ENCODE measurements around the gene METAP1. TPM values are rescaled to one million over a fixed set of nuclear protein-coding genes. Genes with fewer than 3 reads are reported as not detected.
"Not testable (repeated sequence)": the region's sequence is repeated elsewhere in the genome, so short reads cannot be mapped to it uniquely, and the experiment has no call there.

METAP1 gene
- polyA plus RNA-seq, 3 donors = 15.9 to 21.7 (median 20.6) TPM

DNA sequence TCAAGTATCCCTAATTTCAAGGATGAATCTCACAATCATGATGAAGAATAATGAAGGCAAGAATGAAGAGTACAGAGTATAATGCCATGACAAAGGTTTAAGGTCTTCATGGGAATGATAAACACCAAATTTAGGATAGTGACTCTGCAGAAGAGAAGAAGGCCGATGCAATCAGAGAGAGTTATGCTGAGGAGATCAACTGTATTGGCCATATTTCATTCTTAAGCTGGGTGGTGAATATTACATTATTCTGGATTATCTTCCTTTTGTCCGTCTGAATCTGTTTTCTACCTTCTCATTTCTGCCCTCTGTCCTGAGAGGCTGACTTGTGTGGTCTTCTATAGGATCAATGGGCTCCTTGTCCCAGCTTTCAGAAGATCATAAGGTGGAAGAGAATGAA is 7.8 kb upstream of the METAP1 start:
- Histone ChIP-seq H3K27me3 (ENCODE audit: control insufficient read depth in 2 of 2, insufficient read depth in 2 of 2, low read length in 2 of 2) (no peaks in the 10 kb centered on the region), H3K9me3 (replicated peaks in 1 of 2; ENCODE audit: control insufficient read depth in 1 of 2, insufficient read depth in 1 of 2, low read length in 2 of 2) (peaks cover 0 to 6% of the 10 kb centered on the region in 2 donors), H3K79me2 (ENCODE audit: insufficient read depth, low read length) (no peaks in the 10 kb centered on the region), H3K9ac (ENCODE audit: insufficient read depth, low read length, poor library complexity, severe bottlenecking) (no peak overlapping the region), H4K20me1 (ENCODE audit: insufficient read depth, low read length) (no peaks in the 10 kb centered on the region), H3K4me1 (ENCODE audit: control insufficient read depth in 1 of 2, insufficient read depth in 2 of 2, low read length in 2 of 2) (no peaks in the 10 kb centered on the region), H3K4me2 (replicated peaks; ENCODE audit: extremely low read depth, low read length, poor library complexity, severe bottlenecking) (no peak overlapping the region), H3K27ac (ENCODE audit: low read depth in 1 of 2, low read length in 2 of 2) (no peak overlapping the region), H3K4me3 (replicated peaks in 1 of 3; ENCODE audit: low read depth in 2 of 3, low read length in 3 of 3) (no peak overlapping the region), H3K36me3 (replicated peaks in 1 of 2; ENCODE audit: control insufficient read depth in 1 of 2, insufficient read depth in 2 of 2, low read length in 2 of 2) (no peaks in the 10 kb centered on the region), H2AFZ (ENCODE audit: insufficient read depth, low read depth, low read length, poor library complexity, severe bottlenecking) (no peak overlapping the region)
- H3K9me3 Mint-ChIP-seq = peaks cover 7 to 13% (median 9%) of the 10 kb centered on the region in 7 donors
- DNase-seq = no peak
- WGBS (ENCODE audit: insufficient coverage) = 100% methylated on average over 1 of the region's 2 CpGs
- no peaks in the 10 kb centered on the region for H3K36me3 Mint-ChIP-seq
- H3K4me1 Mint-ChIP-seq = no peaks in the 10 kb centered on the region
- H3K4me3 Mint-ChIP-seq = no peak overlapping the region
- intact Hi-C loops (cut with micrococcal nuclease) = no loop called here
- no peak overlapping the region for H3K27ac Mint-ChIP-seq
- TF ChIP-seq, protein P1, sequence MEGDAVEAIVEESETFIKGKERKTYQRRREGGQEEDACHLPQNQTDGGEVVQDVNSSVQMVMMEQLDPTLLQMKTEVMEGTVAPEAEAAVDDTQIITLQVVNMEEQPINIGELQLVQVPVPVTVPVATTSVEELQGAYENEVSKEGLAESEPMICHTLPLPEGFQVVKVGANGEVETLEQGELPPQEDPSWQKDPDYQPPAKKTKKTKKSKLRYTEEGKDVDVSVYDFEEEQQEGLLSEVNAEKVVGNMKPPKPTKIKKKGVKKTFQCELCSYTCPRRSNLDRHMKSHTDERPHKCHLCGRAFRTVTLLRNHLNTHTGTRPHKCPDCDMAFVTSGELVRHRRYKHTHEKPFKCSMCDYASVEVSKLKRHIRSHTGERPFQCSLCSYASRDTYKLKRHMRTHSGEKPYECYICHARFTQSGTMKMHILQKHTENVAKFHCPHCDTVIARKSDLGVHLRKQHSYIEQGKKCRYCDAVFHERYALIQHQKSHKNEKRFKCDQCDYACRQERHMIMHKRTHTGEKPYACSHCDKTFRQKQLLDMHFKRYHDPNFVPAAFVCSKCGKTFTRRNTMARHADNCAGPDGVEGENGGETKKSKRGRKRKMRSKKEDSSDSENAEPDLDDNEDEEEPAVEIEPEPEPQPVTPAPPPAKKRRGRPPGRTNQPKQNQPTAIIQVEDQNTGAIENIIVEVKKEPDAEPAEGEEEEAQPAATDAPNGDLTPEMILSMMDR (IDR thresholded peaks at IDR 0.05) = no peak
- H3K27me3 Mint-ChIP-seq (ENCODE audit: low read depth in 3 of 3) = peaks cover 1 to 2% (median 1%) of the 10 kb centered on the region in 3 donors

DNA sequence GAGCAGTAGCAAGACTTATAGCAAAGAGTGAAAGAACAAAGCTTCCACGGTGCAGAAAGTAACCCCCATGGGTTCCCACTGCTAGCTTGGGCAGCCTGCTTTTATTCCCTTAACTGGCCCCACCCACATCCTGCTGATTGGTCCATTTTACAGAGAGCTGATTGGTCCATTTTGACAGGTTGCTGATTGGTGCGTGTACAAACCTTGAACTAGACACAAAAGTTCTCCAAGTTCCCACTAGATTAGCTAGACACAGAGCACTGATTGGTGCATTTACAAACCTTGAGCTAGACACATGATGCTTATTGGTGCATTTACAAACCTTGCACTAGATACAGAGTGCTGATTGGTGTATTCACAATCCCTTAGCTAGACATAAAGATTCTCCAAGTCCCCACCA is 2.7 kb upstream of the METAP1 start:
- not testable (repeated sequence) for H3K36me3 ChIP-seq (replicated peaks in 1 of 2; ENCODE audit: control insufficient read depth in 1 of 2, insufficient read depth in 2 of 2, low read length in 2 of 2); H3K36me3 Mint-ChIP-seq; H3K9me3 ChIP-seq (replicated peaks in 1 of 2; ENCODE audit: control insufficient read depth in 1 of 2, insufficient read depth in 1 of 2, low read length in 2 of 2); H3K27ac ChIP-seq (ENCODE audit: low read depth in 1 of 2, low read length in 2 of 2); H3K4me2 ChIP-seq (replicated peaks; ENCODE audit: extremely low read depth, low read length, poor library complexity, severe bottlenecking); DNase-seq; H3K9ac ChIP-seq (ENCODE audit: insufficient read depth, low read length, poor library complexity, severe bottlenecking); H3K27me3 ChIP-seq (ENCODE audit: control insufficient read depth in 2 of 2, insufficient read depth in 2 of 2, low read length in 2 of 2); H2AFZ ChIP-seq (ENCODE audit: insufficient read depth, low read depth, low read length, poor library complexity, severe bottlenecking); H3K9me3 Mint-ChIP-seq; H3K27ac Mint-ChIP-seq; H3K4me3 ChIP-seq (replicated peaks in 1 of 3; ENCODE audit: low read depth in 2 of 3, low read length in 3 of 3); H3K27me3 Mint-ChIP-seq (ENCODE audit: low read depth in 3 of 3)
- Mint-ChIP-seq H3K4me1 (peaks cover 21% of the 10 kb centered on the region), H3K4me3 (peak overlapping the region in 1 of 2 donors; percentile 37)
- H3K4me1 ChIP-seq (ENCODE audit: control insufficient read depth in 1 of 2, insufficient read depth in 2 of 2, low read length in 2 of 2) = peaks cover 12 to 15% of the 10 kb centered on the region in 2 donors
- H4K20me1 ChIP-seq (ENCODE audit: insufficient read depth, low read length) = peaks cover 11% of the 10 kb centered on the region
- intact Hi-C loops (cut with micrococcal nuclease) = loop anchor here in 1 of 2 donors (10.0 kb wide), 1 partner anchor 68 kb away; the partner anchor contains the start of gene EIF4E
- 88% methylated on average over 1 of the region's 2 CpGs for WGBS (ENCODE audit: insufficient coverage)
- H3K79me2 ChIP-seq (ENCODE audit: insufficient read depth, low read length) = peaks cover 23% of the 10 kb centered on the region

Measured in CD14-positive monocyte (primary cell).